Measurements from ENCODE around the gene TEX22. TPM values are rescaled to one million over a fixed set of nuclear protein-coding genes. Genes with fewer than 3 reads are reported as not detected.

The TEX22 gene
- total RNA-seq, 1 experiment from 2014 or later, result 0.87 TPM

DNA sequence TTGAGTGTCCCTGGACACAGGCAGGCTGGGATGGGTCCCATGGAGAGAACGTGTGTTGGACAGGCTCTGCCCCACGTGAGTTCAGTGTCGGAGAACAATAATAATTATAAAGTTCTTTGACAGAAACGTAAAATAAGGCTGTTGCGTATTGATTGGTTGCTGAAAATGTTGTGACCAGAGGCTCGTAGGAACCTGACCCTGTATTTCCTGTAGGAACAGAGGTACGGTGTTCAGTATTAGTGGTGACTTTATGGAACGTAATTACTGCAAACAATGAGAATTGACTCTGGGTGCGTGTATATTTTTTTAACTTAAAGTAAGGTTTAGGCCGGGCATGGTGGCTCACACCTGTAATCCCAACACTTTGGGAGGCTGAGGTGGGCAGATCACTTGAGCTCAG lies 29.1 kb downstream of the TEX22 start:
- Mint-ChIP-seq H3K4me1 (peaks cover 9% of the 10 kb centered on the region), H3K9me3 (0 out of 2 replicates have a peak, but pooled peaks cover 3% of the 10 kb centered on the region), H3K27me3 (ENCODE audit: low read depth) (no peaks in the 10 kb centered on the region), H3K36me3 (peaks cover 41% of the 10 kb centered on the region), H3K4me3 (no peak overlapping the region), H3K27ac (peak overlapping the region; percentile 51)
- ATAC-seq (no peak), DNase-seq (ENCODE audit: low spot score) (no peak)
- CTCF ChIA-PET, result interaction anchor here (0.9 kb wide), 1 partner anchor 21 kb away, joined by 3 read pairs; no protein-coding TSS in a partner anchor
- POLR2A ChIA-PET, result no interaction called here
- TF ChIP-seq, protein P1, sequence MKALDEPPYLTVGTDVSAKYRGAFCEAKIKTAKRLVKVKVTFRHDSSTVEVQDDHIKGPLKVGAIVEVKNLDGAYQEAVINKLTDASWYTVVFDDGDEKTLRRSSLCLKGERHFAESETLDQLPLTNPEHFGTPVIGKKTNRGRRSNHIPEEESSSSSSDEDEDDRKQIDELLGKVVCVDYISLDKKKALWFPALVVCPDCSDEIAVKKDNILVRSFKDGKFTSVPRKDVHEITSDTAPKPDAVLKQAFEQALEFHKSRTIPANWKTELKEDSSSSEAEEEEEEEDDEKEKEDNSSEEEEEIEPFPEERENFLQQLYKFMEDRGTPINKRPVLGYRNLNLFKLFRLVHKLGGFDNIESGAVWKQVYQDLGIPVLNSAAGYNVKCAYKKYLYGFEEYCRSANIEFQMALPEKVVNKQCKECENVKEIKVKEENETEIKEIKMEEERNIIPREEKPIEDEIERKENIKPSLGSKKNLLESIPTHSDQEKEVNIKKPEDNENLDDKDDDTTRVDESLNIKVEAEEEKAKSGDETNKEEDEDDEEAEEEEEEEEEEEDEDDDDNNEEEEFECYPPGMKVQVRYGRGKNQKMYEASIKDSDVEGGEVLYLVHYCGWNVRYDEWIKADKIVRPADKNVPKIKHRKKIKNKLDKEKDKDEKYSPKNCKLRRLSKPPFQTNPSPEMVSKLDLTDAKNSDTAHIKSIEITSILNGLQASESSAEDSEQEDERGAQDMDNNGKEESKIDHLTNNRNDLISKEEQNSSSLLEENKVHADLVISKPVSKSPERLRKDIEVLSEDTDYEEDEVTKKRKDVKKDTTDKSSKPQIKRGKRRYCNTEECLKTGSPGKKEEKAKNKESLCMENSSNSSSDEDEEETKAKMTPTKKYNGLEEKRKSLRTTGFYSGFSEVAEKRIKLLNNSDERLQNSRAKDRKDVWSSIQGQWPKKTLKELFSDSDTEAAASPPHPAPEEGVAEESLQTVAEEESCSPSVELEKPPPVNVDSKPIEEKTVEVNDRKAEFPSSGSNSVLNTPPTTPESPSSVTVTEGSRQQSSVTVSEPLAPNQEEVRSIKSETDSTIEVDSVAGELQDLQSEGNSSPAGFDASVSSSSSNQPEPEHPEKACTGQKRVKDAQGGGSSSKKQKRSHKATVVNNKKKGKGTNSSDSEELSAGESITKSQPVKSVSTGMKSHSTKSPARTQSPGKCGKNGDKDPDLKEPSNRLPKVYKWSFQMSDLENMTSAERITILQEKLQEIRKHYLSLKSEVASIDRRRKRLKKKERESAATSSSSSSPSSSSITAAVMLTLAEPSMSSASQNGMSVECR (CRISPR knock-in tag; IDR thresholded peaks at IDR 0.05; ENCODE audit: borderline replicate concordance), result no peak
- TF ChIP-seq, protein P2, sequence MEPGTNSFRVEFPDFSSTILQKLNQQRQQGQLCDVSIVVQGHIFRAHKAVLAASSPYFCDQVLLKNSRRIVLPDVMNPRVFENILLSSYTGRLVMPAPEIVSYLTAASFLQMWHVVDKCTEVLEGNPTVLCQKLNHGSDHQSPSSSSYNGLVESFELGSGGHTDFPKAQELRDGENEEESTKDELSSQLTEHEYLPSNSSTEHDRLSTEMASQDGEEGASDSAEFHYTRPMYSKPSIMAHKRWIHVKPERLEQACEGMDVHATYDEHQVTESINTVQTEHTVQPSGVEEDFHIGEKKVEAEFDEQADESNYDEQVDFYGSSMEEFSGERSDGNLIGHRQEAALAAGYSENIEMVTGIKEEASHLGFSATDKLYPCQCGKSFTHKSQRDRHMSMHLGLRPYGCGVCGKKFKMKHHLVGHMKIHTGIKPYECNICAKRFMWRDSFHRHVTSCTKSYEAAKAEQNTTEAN (CRISPR knock-in tag; IDR thresholded peaks at IDR 0.05), result no peak
- TF ChIP-seq, protein P3, sequence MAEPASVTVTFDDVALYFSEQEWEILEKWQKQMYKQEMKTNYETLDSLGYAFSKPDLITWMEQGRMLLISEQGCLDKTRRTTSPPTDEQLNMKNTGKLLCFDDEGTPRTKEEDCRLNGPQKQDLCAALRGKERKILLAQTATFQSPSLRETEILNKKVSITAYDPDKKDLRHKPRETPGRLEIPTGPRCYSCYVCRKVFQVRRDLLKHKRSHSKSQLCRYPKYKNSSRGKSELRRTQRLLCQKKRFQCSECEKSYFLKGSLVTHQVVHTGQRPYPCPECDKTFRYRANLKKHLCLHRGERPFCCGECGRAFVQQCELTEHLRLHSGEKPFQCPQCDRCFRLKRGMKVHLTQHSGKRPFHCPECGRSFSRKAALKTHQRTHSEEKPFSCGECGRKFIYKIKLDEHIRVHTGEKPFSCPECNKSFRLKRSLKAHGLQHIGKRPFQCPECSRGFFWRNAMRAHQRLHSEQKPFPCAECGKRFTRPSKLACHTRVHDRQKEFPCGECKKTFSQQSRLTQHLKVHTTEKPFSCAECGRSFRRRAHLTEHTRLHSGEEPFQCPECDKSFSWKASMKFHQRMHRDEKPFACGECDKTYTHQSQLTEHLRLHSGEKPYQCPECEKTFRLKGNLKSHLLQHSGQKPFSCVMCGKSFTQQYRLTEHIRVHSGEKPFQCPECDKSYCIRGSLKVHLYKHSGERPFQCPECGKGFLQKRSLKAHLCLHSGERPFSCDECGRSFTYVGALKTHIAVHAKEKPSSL (CRISPR knock-in tag; conservative IDR thresholded peaks at IDR 0.05), result no peak
- TF ChIP-seq, protein P4, sequence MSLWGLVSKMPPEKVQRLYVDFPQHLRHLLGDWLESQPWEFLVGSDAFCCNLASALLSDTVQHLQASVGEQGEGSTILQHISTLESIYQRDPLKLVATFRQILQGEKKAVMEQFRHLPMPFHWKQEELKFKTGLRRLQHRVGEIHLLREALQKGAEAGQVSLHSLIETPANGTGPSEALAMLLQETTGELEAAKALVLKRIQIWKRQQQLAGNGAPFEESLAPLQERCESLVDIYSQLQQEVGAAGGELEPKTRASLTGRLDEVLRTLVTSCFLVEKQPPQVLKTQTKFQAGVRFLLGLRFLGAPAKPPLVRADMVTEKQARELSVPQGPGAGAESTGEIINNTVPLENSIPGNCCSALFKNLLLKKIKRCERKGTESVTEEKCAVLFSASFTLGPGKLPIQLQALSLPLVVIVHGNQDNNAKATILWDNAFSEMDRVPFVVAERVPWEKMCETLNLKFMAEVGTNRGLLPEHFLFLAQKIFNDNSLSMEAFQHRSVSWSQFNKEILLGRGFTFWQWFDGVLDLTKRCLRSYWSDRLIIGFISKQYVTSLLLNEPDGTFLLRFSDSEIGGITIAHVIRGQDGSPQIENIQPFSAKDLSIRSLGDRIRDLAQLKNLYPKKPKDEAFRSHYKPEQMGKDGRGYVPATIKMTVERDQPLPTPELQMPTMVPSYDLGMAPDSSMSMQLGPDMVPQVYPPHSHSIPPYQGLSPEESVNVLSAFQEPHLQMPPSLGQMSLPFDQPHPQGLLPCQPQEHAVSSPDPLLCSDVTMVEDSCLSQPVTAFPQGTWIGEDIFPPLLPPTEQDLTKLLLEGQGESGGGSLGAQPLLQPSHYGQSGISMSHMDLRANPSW (CRISPR knock-in tag; conservative IDR thresholded peaks at IDR 0.05; ENCODE audit: low read depth), result no peak
- TF ChIP-seq ZNF232 (CRISPR knock-in tag; IDR thresholded peaks at IDR 0.05), result no peak
- TF ChIP-seq, protein P5, sequence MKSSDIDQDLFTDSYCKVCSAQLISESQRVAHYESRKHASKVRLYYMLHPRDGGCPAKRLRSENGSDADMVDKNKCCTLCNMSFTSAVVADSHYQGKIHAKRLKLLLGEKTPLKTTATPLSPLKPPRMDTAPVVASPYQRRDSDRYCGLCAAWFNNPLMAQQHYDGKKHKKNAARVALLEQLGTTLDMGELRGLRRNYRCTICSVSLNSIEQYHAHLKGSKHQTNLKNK (CRISPR knock-in tag; IDR thresholded peaks at IDR 0.05), result no peak
- no peak for TF ChIP-seq NR2C2 (CRISPR knock-in tag; IDR thresholded peaks at IDR 0.05)
- TF ChIP-seq SOX15 (CRISPR knock-in tag; IDR thresholded peaks at IDR 0.05), result no peak
- TF ChIP-seq, protein P6, sequence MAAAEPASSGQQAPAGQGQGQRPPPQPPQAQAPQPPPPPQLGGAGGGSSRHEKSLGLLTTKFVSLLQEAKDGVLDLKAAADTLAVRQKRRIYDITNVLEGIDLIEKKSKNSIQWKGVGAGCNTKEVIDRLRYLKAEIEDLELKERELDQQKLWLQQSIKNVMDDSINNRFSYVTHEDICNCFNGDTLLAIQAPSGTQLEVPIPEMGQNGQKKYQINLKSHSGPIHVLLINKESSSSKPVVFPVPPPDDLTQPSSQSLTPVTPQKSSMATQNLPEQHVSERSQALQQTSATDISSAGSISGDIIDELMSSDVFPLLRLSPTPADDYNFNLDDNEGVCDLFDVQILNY (CRISPR knock-in tag; IDR thresholded peaks at IDR 0.05), result no peak
- TF ChIP-seq, protein P7, sequence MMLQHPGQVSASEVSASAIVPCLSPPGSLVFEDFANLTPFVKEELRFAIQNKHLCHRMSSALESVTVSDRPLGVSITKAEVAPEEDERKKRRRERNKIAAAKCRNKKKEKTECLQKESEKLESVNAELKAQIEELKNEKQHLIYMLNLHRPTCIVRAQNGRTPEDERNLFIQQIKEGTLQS (CRISPR knock-in tag; conservative IDR thresholded peaks at IDR 0.05), result no peak
- TF ChIP-seq, protein P8, sequence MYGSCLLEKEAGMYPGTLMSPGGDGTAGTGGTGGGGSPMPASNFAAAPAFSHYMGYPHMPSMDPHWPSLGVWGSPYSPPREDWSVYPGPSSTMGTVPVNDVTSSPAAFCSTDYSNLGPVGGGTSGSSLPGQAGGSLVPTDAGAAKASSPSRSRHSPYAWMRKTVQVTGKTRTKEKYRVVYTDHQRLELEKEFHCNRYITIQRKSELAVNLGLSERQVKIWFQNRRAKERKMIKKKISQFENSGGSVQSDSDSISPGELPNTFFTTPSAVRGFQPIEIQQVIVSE (CRISPR knock-in tag; IDR thresholded peaks at IDR 0.05; ENCODE audit: borderline replicate concordance), result no peak
- TF ChIP-seq, protein P9, sequence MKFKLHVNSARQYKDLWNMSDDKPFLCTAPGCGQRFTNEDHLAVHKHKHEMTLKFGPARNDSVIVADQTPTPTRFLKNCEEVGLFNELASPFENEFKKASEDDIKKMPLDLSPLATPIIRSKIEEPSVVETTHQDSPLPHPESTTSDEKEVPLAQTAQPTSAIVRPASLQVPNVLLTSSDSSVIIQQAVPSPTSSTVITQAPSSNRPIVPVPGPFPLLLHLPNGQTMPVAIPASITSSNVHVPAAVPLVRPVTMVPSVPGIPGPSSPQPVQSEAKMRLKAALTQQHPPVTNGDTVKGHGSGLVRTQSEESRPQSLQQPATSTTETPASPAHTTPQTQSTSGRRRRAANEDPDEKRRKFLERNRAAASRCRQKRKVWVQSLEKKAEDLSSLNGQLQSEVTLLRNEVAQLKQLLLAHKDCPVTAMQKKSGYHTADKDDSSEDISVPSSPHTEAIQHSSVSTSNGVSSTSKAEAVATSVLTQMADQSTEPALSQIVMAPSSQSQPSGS (CRISPR knock-in tag; IDR thresholded peaks at IDR 0.05; ENCODE audit: borderline replicate concordance, low read depth), result no peak
- TF ChIP-seq, protein P10, sequence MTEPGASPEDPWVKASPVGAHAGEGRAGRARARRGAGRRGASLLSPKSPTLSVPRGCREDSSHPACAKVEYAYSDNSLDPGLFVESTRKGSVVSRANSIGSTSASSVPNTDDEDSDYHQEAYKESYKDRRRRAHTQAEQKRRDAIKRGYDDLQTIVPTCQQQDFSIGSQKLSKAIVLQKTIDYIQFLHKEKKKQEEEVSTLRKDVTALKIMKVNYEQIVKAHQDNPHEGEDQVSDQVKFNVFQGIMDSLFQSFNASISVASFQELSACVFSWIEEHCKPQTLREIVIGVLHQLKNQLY (CRISPR knock-in tag; IDR thresholded peaks at IDR 0.05), result no peak
- TF ChIP-seq ATF1 (CRISPR knock-in tag; IDR thresholded peaks at IDR 0.05), result no peak
- TF ChIP-seq ZNF416 (CRISPR knock-in tag; IDR thresholded peaks at IDR 0.05), result no peak
- TF ChIP-seq, protein P11, sequence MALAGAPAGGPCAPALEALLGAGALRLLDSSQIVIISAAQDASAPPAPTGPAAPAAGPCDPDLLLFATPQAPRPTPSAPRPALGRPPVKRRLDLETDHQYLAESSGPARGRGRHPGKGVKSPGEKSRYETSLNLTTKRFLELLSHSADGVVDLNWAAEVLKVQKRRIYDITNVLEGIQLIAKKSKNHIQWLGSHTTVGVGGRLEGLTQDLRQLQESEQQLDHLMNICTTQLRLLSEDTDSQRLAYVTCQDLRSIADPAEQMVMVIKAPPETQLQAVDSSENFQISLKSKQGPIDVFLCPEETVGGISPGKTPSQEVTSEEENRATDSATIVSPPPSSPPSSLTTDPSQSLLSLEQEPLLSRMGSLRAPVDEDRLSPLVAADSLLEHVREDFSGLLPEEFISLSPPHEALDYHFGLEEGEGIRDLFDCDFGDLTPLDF (CRISPR knock-in tag; IDR thresholded peaks at IDR 0.05), result no peak
- TF ChIP-seq EMX1 (CRISPR knock-in tag; IDR thresholded peaks at IDR 0.05), result no peak
- no peak for TF ChIP-seq FOXK1 (CRISPR knock-in tag; IDR thresholded peaks at IDR 0.05)

All from WTC11 (cell line).